HG02571 (cell line): ENCODE data around the gene DYNAP.

Experiments
- ATAC-seq: cut with Tn5 transposase; IDR thresholded peaks from one replicate; pipeline ENCODE4 v1.9.1; 2021; ENCODE audit warnings: mild to moderate bottlenecking, moderate library complexity; ENCODE audit not compliant: unreplicated experiment

The DYNAP gene

GRCh38 chr18:54630963-54631362, 39.9 kb downstream of the DYNAP start:
- no peak for ATAC-seq

- ATAC-seq = no peak
These were observed 45.2 kb downstream of the DYNAP start for GRCh38 chr18:54636217-54636616.

GRCh38 chr18:54641734-54642133, 50.7 kb downstream of the DYNAP start:
- no peak for ATAC-seq

GRCh38 chr18:54647176-54647575, 56.1 kb downstream of the DYNAP start:
- no peak for ATAC-seq
